CD14-positive monocyte (primary cell): ENCODE results near the gene AKAP12. TPM values are rescaled to one million over a fixed set of nuclear protein-coding genes. Genes with fewer than 3 reads are reported as not detected.
"Not testable (repeated sequence)": the region's sequence is repeated elsewhere in the genome, so short reads cannot be mapped to it uniquely, and the experiment has no call there.

ENCODE experiments used
- DNase-seq, 3 donors: peaks; one replicate each; pipeline ENCODE4 v3.0.0-alpha.2; 2011 to 2022
- H2AFZ ChIP-seq: 2 replicates; pipeline ENCODE4 v1.6.0; 2012; ENCODE audit warnings: mild to moderate bottlenecking, low read depth, low read length, inconsistent platforms; ENCODE audit not compliant: insufficient read depth, poor library complexity, severe bottlenecking
- H3K27ac ChIP-seq, 2 donors: 1 replicate in 1 of 2; 2 replicates in 1 of 2; pipeline ENCODE4 v1.5.1; 2012 to 2013; ENCODE audit warnings: low read length in 2 of 2, control low read depth in 1 of 2, inconsistent platforms in 1 of 2, low read depth in 1 of 2, mild to moderate bottlenecking in 1 of 2
- H3K27me3 ChIP-seq, 2 donors: one replicate each; pipeline versions ENCODE4 v1.6.0 to v1.6.1; 2011 to 2013; ENCODE audit warnings: low read length in 2 of 2; ENCODE audit not compliant: control insufficient read depth in 2 of 2, insufficient read depth in 2 of 2
- H3K36me3 ChIP-seq, 2 donors: replicated peaks in 1 of 2; 1 replicate in 1 of 2; 2 replicates in 1 of 2; pipeline versions ENCODE4 v1.5.1 to v1.6.1; 2012 to 2013; ENCODE audit warnings: low read length in 2 of 2, control low read depth in 1 of 2, inconsistent platforms in 1 of 2, mild to moderate bottlenecking in 1 of 2; ENCODE audit not compliant: insufficient read depth in 2 of 2, control insufficient read depth in 1 of 2
- H3K4me1 ChIP-seq, 2 donors: 1 replicate in 1 of 2; 2 replicates in 1 of 2; pipeline versions ENCODE4 v1.5.1 to v1.6.1; 2012 to 2013; ENCODE audit warnings: low read length in 2 of 2, control low read depth in 1 of 2, inconsistent platforms in 1 of 2, mild to moderate bottlenecking in 1 of 2, moderate library complexity in 1 of 2; ENCODE audit not compliant: insufficient read depth in 2 of 2, control insufficient read depth in 1 of 2
- H3K4me2 ChIP-seq: replicated peaks from 2 replicates; pipeline ENCODE3; 2012; ENCODE audit warnings: low read length, moderate library complexity, mild to moderate bottlenecking; ENCODE audit not compliant: poor library complexity, severe bottlenecking; ENCODE audit errors: extremely low read depth
- H3K4me3 ChIP-seq, 3 experiments: fragments of 200-600 bp in 1 of 3; sonication (generic) in 1 of 3; replicated peaks in 1 of 3; 1 replicate in 2 of 3; 2 replicates in 1 of 3; pipeline ENCODE4 v1.5.1; 2011 to 2013; ENCODE audit warnings: low read length in 3 of 3, mild to moderate bottlenecking in 3 of 3, control low read depth in 2 of 3, low read depth in 2 of 3, inconsistent platforms in 1 of 3, moderate library complexity in 1 of 3
- H3K79me2 ChIP-seq: 2 replicates; pipeline ENCODE4 v1.6.0; 2012; ENCODE audit warnings: mild to moderate bottlenecking, control low read depth, inconsistent platforms, low read length, moderate library complexity; ENCODE audit not compliant: insufficient read depth
- H3K9ac ChIP-seq: 2 replicates; pipeline ENCODE4 v1.6.0; 2017; ENCODE audit warnings: low read length, mild to moderate bottlenecking; ENCODE audit not compliant: insufficient read depth, poor library complexity, severe bottlenecking
- H3K9me3 ChIP-seq, 2 donors: replicated peaks in 1 of 2; 1 replicate in 1 of 2; 2 replicates in 1 of 2; pipeline versions ENCODE4 v1.5.1 to v1.6.1; 2012 to 2013; ENCODE audit warnings: low read length in 2 of 2, control low read depth in 1 of 2; ENCODE audit not compliant: control insufficient read depth in 1 of 2, insufficient read depth in 1 of 2
- H4K20me1 ChIP-seq: 2 replicates; pipeline ENCODE4 v1.6.0; 2012; ENCODE audit warnings: mild to moderate bottlenecking, low read length, control low read depth, moderate library complexity; ENCODE audit not compliant: insufficient read depth
- H3K27ac Mint-ChIP-seq, 7 donors: one replicate each; pipeline ENCODE4 v1.8.0; 2020; ENCODE audit warnings: mild to moderate bottlenecking in 7 of 7, mixed read lengths in 7 of 7, moderate library complexity in 6 of 7, inconsistent platforms in 2 of 7
- H3K27me3 Mint-ChIP-seq, 3 donors: one replicate each; pipeline ENCODE4 v1.8.0; 2021 to 2022; ENCODE audit warnings: low read depth in 3 of 3, mild to moderate bottlenecking in 3 of 3, mixed read lengths in 3 of 3, moderate library complexity in 3 of 3, inconsistent platforms in 1 of 3
- H3K36me3 Mint-ChIP-seq, 2 donors: one replicate each; pipeline ENCODE4 v1.8.0; 2020; ENCODE audit warnings: mixed read lengths in 2 of 2, inconsistent platforms in 1 of 2, mild to moderate bottlenecking in 1 of 2
- H3K4me1 Mint-ChIP-seq: one replicate; pipeline ENCODE4 v1.8.0; 2020; ENCODE audit warnings: mild to moderate bottlenecking, mixed read lengths
- H3K4me3 Mint-ChIP-seq, 2 donors: one replicate each; pipeline ENCODE4 v1.8.0; 2020; ENCODE audit warnings: mild to moderate bottlenecking in 2 of 2, mixed read lengths in 2 of 2, moderate library complexity in 1 of 2
- H3K9me3 Mint-ChIP-seq, 7 donors: one replicate each; pipeline ENCODE4 v1.8.0; 2020 to 2022; ENCODE audit warnings: mixed read lengths in 7 of 7, mild to moderate bottlenecking in 6 of 7, moderate library complexity in 6 of 7, inconsistent platforms in 2 of 7
- CTCF ChIP-seq: fragments of 200-600 bp; IDR thresholded peaks from one replicate; pipeline ENCODE4 v1.8.0; 2022; ENCODE audit warnings: antibody characterized with exemption, mild to moderate bottlenecking
- WGBS: methylation state at CpG from one replicate; pipeline ENCODE4 v1.1.5; 2013; ENCODE audit warnings: missing lambda C conversion rate; ENCODE audit not compliant: insufficient coverage; 5-methylcytosine and 5-hydroxymethylcytosine counted together
- intact Hi-C, 2 donors: fragments of 100-400 bp; cut with micrococcal nuclease; formaldehyde crosslinking; loops; one replicate each; pipeline versions ENCODE4 v1.15.0 to v1.15.1; 2023
- polyA plus RNA-seq, 3 donors: library from polyadenylated mRNA; depleted of rRNA in 1 of 3; unstranded in 2 of 3; stranded (reverse) in 1 of 3; fragments of 300-500 nt in 2 of 3; fragments of >200 nt in 1 of 3; fragmentation: Illumina TruSeq in 2 of 3; gene quantifications; 1 replicate in 2 of 3; 2 replicates in 1 of 3; pipeline ENCODE4 v1.2.3, GENCODE V29; 2012 to 2021

AKAP12 gene
- polyA plus RNA-seq, 3 donors: 0.01 TPM; not detected in 2

GRCh38 chr6:151340219-151340978 lies 100.6 kb downstream of the AKAP12 start:
- Mint-ChIP-seq H3K4me3 (no peak overlapping the region), H3K27me3 (peaks cover 0 to 11% (median 4%) of the 10 kb centered on the region in 3 donors), H3K36me3 (no peaks in the 10 kb centered on the region), H3K27ac (no peak overlapping the region), H3K9me3 (peaks cover 0 to 4% (median 0%) of the 10 kb centered on the region in 7 donors), H3K4me1 (no peaks in the 10 kb centered on the region)
- no peak overlapping the region for H3K4me2 ChIP-seq
- no peaks in the 10 kb centered on the region for H3K36me3 ChIP-seq
- no peaks in the 10 kb centered on the region for H3K79me2 ChIP-seq
- no peak overlapping the region for H2AFZ ChIP-seq
- TF ChIP-seq CTCF: no peak
- H3K27me3 ChIP-seq: no peaks in the 10 kb centered on the region
- no peak overlapping the region for H3K27ac ChIP-seq
- H4K20me1 ChIP-seq: no peaks in the 10 kb centered on the region
- 91% methylated on average over 6 of the region's 15 CpGs for WGBS
- no peak overlapping the region for H3K4me3 ChIP-seq
- H3K9me3 ChIP-seq: no peaks in the 10 kb centered on the region
- H3K9ac ChIP-seq: no peak overlapping the region
- no peaks in the 10 kb centered on the region for H3K4me1 ChIP-seq
- intact Hi-C loops: no loop called here
- DNase-seq: no peak

GRCh38 chr6:151341476-151342195 lies 101.9 kb downstream of the AKAP12 start:
- Mint-ChIP-seq H3K4me3 (no peak overlapping the region), H3K27me3 (peaks cover 2 to 15% (median 4%) of the 10 kb centered on the region in 3 donors), H3K4me1 (no peaks in the 10 kb centered on the region), H3K9me3 (peaks cover 0 to 2% (median 0%) of the 10 kb centered on the region in 7 donors), H3K36me3 (no peaks in the 10 kb centered on the region), H3K27ac (no peak overlapping the region)
- H3K79me2 ChIP-seq: no peaks in the 10 kb centered on the region
- H4K20me1 ChIP-seq: no peaks in the 10 kb centered on the region
- no peaks in the 10 kb centered on the region for H3K4me1 ChIP-seq
- no peaks in the 10 kb centered on the region for H3K27me3 ChIP-seq
- no peak overlapping the region for H3K9ac ChIP-seq
- no peak overlapping the region for H3K27ac ChIP-seq
- no peak overlapping the region for H2AFZ ChIP-seq
- H3K9me3 ChIP-seq: no peaks in the 10 kb centered on the region
- 98% methylated on average over 50 of the region's 52 CpGs for WGBS
- no peak for TF ChIP-seq CTCF
- intact Hi-C loops: no loop called here
- H3K36me3 ChIP-seq: no peaks in the 10 kb centered on the region
- no peak for DNase-seq
- no peak overlapping the region for H3K4me2 ChIP-seq
- H3K4me3 ChIP-seq: no peak overlapping the region

- H3K9me3 ChIP-seq, H3K27ac ChIP-seq, H3K4me3 Mint-ChIP-seq, H3K9ac ChIP-seq, H3K4me2 ChIP-seq, intact Hi-C loops, DNase-seq, H3K4me1 Mint-ChIP-seq, H3K4me1 ChIP-seq, H3K36me3 Mint-ChIP-seq, H3K27ac Mint-ChIP-seq, H3K4me3 ChIP-seq, H3K36me3 ChIP-seq, H3K79me2 ChIP-seq, H2AFZ ChIP-seq, H3K27me3 ChIP-seq, H4K20me1 ChIP-seq, H3K9me3 Mint-ChIP-seq: not testable (repeated sequence)
- peaks cover 2 to 15% (median 4%) of the 10 kb centered on the region in 3 donors for H3K27me3 Mint-ChIP-seq
- 100% methylated on average over 3 of the region's 10 CpGs for WGBS
Observed at GRCh38 chr6:151342750-151343149, 103.0 kb downstream of the AKAP12 start.
